HG03097 (cell line): ENCODE results near the gene AMH.
"Not testable (repeated sequence)": the region's sequence is repeated elsewhere in the genome, so short reads cannot be mapped to it uniquely, and the experiment has no call there.

Experiments used
- ATAC-seq: cut with Tn5 transposase; IDR thresholded peaks from one replicate; pipeline ENCODE4 v1.9.1; 2021; ENCODE audit not compliant: unreplicated experiment, low FRiP score

The AMH gene

GRCh38 chr19:2268480-2268830, 19.3 kb downstream of the AMH start:
- no peak for ATAC-seq

GRCh38 chr19:2268861-2269243, 19.7 kb downstream of the AMH start:
- ATAC-seq: no peak

DNA sequence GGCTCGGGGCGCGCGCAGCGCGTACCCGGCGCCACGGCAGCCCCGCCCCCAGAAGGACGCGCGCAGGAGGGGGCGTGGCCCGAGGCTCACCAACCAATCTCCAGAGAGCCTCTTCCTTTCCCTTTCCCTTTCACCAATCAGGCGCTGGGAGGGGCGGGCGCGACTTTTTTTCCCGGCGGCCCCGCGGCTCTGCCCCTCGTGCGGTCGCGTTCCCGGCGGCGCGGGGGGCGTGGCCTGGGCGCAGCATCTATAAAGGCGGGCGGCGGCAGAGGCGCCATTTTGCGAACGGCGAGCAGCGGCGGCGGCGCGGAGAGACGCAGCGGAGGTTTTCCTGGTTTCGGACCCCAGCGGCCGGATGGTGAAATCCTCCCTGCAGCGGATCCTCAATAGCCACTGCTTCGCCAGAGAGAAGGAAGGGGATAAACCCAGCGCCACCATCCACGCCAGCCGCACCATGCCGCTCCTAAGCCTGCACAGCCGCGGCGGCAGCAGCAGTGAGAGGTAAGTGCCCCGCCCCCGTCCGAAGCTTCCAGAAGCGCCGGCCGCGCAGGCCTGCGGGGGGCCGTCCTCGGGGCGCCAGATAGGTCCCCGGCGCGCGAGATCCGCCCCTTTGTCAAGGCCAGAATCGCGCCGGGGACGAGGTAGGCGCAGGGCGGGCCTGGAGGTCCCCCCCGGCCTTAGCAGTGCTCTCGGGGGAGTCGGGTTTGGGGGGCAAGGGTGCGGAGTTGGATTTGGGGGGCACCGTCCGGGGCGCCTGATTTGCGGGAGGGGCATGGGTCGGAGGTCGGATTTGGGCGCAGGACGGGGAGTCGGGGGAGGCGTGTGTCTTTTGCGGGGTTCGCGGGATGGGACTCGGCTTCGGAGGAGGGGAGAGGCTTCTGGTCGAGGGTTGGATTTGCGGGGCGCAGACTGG, 20.4 kb downstream of the AMH start:
- peak; percentile 65 for ATAC-seq

- no peak for ATAC-seq
Observed at GRCh38 chr19:2270157-2270422, 21.0 kb downstream of the AMH start.

DNA sequence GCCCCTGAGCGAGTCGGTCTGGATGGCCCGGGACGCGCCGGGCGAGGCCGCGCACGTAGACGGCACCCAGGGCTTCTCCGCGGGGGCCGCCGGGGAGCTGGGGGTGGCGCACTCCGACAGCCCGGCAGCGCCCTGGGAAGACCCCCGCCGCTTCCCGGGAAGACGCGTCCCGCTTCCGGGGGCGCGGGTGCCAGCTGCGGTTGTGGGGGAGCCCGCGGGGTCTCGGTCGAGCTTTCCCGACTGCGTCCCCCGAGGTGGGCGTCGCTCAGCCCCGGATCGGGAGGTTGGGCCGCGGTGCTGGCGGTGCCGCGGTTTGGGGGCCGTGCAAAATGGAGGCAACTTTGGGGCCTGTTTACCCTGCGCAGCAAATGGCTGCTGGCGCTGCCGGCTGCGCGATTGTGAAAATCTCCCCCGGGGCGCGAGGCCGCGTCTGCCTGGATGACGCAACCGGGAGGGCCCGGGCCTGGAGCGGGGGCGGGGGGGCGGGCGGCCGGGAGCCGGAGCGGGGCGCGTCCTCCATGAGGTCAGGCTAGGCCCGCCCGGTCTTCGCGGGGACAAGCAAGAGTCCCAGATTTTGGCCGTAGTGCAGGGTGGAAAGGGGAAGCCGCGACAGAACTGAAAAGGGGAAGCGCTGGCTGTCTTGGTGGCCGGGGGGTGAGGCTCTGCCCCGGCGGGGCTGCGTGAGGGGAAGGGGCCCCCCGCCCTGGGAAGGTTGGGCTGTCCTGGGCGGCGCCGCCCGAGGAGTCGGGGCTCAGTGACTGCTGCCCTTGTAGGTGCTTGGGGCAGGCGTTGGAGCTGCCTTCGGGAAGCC, 21.5 kb downstream of the AMH start:
- no peak for ATAC-seq

DNA sequence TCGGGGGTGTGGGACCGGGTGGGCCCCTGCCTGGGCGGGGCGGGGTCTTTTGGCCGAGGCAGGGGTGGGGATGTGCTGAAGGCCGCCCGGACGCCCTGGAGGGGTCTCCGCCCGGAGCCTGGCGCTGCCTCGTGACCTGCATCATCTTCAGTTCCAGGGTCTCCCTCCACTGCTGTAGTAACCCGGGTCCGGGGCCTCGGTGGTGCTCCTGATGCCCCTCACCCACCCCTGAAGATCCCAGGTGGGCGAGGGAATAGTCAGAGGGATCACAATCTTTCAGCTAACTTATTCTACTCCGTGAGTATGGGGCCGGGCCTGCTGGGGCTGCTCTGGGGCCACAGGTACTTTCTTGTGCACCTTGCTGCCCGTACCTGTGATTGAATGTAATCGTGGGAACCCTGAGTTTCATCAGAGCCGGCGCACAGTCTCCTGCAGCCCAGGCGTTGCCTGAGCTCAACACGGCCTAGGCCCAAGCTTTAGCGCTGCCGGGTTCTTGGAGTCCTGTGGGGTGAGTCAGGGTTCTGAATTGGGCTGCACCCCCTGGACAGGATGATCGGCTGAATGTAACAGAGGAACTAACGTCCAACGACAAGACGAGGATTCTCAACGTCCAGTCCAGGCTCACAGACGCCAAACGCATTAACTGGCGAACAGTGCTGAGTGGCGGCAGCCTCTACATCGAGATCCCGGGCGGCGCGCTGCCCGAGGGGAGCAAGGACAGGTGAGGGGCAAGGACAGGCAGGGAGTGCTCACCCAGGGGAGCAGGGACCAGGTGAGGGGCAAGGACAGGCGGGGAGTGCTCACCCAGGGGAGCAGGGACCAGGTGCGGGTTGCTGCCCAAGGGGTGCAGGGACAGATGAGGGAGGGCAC, 22.3 kb downstream of the AMH start:
- ATAC-seq: no peak

DNA sequence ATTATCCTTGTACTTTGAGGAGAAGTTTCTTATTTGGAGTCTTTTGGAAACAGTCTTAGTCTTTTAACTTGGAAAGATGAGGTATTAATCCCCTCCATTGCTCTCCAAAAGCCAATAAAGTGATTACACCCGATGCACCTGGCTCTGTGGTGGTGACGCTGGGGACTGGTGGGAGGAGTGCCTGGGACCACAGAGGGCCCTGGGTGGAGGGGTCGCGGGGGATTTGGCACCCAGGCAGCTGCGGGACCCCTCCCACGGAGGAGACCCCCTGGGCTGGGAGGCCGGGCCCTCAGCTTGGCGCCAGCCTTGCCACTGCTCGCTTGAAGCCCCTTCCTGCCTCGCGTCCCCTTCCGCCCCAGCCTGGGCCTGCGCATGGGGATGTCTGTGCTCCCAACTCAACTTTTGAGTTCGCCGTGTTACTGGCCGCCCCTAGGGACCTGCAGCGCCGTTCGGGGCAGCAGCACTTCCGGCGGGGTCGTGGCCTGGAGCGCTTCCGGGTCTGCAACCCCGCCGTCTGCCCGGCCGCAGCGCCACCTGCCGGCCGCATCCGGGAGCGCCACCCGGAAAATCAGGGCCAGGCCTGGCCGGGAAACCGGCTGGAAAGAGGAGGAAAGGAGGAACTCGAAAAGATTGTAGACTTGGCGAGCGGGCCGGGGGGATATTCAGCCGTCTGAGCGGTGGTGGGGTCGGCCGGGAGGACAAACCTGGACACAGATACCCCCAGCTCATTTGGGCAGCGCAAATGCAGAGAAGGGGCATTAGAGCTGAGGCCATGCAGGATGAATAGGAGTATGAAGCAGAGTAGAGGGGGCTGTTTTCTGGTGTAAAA, 24.4 kb downstream of the AMH start:
- no peak for ATAC-seq

- ATAC-seq: no peak
Observed at GRCh38 chr19:2274185-2274711, 25.1 kb downstream of the AMH start.

GRCh38 chr19:2274931-2275535, 25.9 kb downstream of the AMH start:
- no peak for ATAC-seq

- no peak for ATAC-seq
Observed at GRCh38 chr19:2275588-2276428, 26.7 kb downstream of the AMH start.

DNA sequence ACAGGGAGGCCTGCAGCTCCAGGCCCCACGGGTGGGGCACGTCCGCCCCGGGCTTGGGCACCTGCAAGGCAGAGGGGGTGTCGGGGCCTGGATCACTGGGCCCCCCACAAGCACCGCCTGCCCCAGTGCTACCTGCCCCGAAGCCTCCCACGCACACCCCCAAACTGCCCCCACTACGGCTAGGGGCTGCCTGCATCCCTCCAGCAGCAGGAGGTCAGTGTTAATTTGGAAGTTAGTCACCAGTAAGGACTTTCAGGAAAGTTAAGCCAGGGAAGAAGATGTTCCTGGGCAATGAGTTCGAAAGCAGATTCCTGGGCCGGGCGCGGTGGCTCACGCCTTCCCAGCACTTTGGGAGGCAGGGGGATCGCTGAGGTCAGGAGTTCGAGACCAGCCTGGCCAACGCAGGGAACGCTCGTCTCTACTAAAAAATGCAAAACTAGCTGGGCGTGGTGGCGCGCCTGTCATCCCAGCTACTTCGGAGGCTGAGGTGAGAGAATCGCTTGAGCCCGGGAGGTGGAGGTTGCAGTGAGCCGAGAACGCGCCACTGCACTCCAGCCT, 27.4 kb downstream of the AMH start:
- ATAC-seq: no peak

DNA sequence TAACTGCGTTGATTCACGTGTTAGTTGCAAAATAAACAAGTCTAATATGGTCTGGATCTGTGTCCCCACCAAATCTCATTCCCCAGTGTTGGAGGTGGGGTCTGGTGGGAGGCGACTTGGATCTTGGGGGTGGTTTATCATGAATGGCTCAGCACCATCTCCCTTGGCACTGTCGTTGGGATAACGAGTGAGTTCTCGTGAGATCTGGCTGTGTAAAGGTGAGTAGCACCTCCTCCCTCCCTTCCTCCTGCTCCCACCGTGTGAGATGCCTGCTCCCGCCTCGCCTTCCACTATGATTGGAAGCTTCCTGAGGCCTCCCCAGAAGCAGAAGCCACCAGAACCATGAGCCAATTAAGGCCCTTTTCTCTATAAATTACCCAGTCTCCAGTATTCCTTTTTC, 28.0 kb downstream of the AMH start:
- no peak for ATAC-seq

DNA sequence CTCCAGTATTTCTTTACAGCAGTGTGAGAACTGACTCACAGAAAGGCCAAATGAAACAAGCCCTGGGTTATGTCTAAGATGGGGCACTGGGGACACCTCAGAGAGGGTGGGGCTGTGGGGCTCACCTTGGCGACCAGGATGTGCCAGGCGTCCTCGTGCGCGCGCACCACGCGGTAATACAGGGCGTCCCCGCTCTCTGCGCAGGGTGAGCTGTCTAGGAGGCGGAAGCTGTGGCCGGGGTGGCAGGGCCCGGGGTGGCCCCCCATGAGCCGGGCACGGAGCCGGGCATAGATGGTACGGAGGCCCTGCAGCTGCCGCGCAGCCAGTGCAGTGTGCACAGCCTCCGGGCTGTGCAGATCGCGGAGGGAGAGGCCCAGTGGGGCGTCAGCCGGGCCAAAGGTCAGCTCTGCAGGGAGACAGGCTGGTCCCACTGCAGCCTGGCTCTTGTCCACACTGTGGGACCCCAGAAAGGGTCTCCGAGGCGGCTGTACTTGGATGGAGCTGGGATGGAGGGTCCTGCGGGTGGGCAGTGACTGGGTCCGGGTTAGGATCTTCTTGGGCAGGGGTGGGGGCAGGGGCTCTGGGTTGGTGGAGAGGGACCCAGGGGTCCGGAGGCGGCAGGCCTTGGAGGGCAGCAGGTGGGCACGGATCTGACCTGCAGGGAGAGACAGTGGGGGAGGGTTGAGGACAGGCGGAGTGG, 29.5 kb downstream of the AMH start:
- ATAC-seq: no peak

DNA sequence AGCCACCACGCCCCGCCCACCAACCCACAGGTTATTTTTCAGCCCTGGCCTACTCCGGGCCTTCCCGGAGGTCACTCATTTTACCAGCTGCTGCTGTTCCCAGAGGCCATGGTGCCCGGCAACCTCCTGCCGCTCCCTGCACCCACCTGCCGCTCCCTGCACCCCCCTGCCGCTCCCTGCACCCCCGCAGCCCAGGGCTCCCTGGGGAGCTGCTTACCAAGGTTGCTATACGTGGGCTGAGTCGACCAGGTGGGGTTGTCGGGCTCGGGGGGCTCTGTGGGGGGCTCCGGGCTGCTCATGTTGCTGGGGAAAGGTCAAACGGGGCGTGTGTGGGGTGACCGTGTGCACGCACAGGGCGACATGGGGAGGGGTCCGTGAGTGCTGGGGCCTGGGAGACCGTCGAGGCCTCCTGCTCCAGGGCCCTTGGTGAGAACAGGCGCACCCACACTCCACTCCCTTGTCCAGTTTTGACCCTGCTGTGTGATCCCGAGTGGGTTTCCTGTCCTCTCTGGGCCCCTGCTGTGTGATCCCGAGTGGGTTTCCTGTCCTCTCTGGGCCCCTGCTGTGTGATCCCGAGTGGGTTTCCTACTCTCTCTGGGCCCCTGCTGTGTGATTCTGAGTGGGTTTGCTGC, 31.6 kb downstream of the AMH start:
- no peak for ATAC-seq

- not testable (repeated sequence) for ATAC-seq
Observed at GRCh38 chr19:2281265-2282061, 32.3 kb downstream of the AMH start.

- no peak for ATAC-seq
Observed at GRCh38 chr19:2282062-2282861, 33.1 kb downstream of the AMH start, which contains the start of gene PEAK3. TSS of gene PEAK3 (minus strand) at chr19:2282175. CDS start at chr19:2280931, 1,244 bp downstream.
